RWPE2 (cell line): ENCODE results near the gene CCDC81.
"Not testable (repeated sequence)": the region's sequence is repeated elsewhere in the genome, so short reads cannot be mapped to it uniquely, and the experiment has no call there.

Source experiments
- ATAC-seq: fragments of 200-7000 bp; cut with Tn5 transposase; 3 replicates; pipeline ENCODE4 v1.9.1; 2021; ENCODE audit warnings: low read depth
- DNase-seq: peaks from one replicate; pipeline ENCODE4 v3.0.0-alpha.2; 2020; ENCODE audit warnings: low spot score
- H3K27ac ChIP-seq: fragments of 450-650 bp; 2 replicates; pipeline ENCODE4 v1.5.1; 2017; ENCODE audit warnings: mild to moderate bottlenecking; ENCODE audit not compliant: poor library complexity, severe bottlenecking
- H3K27me3 ChIP-seq: fragments of 250-450 bp; sonication (Bioruptor Pico); 2 replicates; pipeline ENCODE4 v1.5.1; 2021; ENCODE audit warnings: mild to moderate bottlenecking, moderate library complexity; ENCODE audit not compliant: insufficient read depth, poor library complexity, severe bottlenecking
- H3K36me3 ChIP-seq: fragments of 250-450 bp; sonication (Bioruptor Pico); 2 replicates; pipeline ENCODE4 v1.5.1; 2020; ENCODE audit warnings: low read depth, mild to moderate bottlenecking, moderate library complexity
- H3K4me1 ChIP-seq: fragments of 250-450 bp; sonication (Bioruptor Pico); 2 replicates; pipeline ENCODE4 v1.5.1; 2021; ENCODE audit warnings: mild to moderate bottlenecking, moderate library complexity; ENCODE audit not compliant: insufficient read depth, poor library complexity, severe bottlenecking
- H3K4me3 ChIP-seq: fragments of 250-450 bp; sonication (Bioruptor Pico); 2 replicates; pipeline ENCODE4 v1.5.1; 2021; ENCODE audit warnings: mild to moderate bottlenecking, moderate library complexity; ENCODE audit not compliant: severe bottlenecking
- H3K9me3 ChIP-seq: fragments of 250-450 bp; sonication (Bioruptor Pico); 2 replicates; pipeline ENCODE4 v1.5.1; 2021; ENCODE audit warnings: mild to moderate bottlenecking, moderate library complexity; ENCODE audit not compliant: severe bottlenecking
- CTCF ChIP-seq: fragments of 450-650 bp; IDR thresholded peaks from one replicate; pipeline ENCODE4 v1.5.1; 2017; ENCODE audit warnings: mild to moderate bottlenecking, moderate library complexity; ENCODE audit not compliant: poor library complexity, severe bottlenecking

Gene CCDC81

GRCh38 chr11:86418106-86418505 is 43.4 kb downstream of the CCDC81 start:
- no peaks in the 10 kb centered on the region for H3K27me3 ChIP-seq
- TF ChIP-seq CTCF, result no peak
- H3K4me1 ChIP-seq, result peaks cover 5% of the 10 kb centered on the region
- ATAC-seq, result no peak
- H3K4me3 ChIP-seq, result no peak overlapping the region
- H3K27ac ChIP-seq, result no peak overlapping the region
- H3K9me3 ChIP-seq, result no peaks in the 10 kb centered on the region
- H3K36me3 ChIP-seq, result no peaks in the 10 kb centered on the region
- DNase-seq, result no peak

- Histone ChIP-seq H3K9me3 (no peaks in the 10 kb centered on the region), H3K36me3 (no peaks in the 10 kb centered on the region), H3K4me1 (peaks cover 5% of the 10 kb centered on the region), H3K27ac (no peak overlapping the region), H3K27me3 (no peaks in the 10 kb centered on the region), H3K4me3 (no peak overlapping the region)
- ATAC-seq (no peak), DNase-seq (no peak)
- TF ChIP-seq CTCF, result no peak
Observed at GRCh38 chr11:86418513-86418912, 43.8 kb downstream of the CCDC81 start.

- H3K36me3 ChIP-seq, result no peaks in the 10 kb centered on the region
- TF ChIP-seq CTCF, result peak; percentile 50
- ATAC-seq, result peak; percentile 76; the same call in 2 of the 3 replicates
Observed at GRCh38 chr11:86418917-86419316, 44.2 kb downstream of the CCDC81 start.

GRCh38 chr11:86421946-86422345 is 47.3 kb downstream of the CCDC81 start:
- DNase-seq, result no peak
- ATAC-seq, result no peak
- TF ChIP-seq CTCF, result no peak

More at GRCh38 chr11:86418917-86419316, 44.2 kb downstream of the CCDC81 start:
- DNase-seq, result no peak
- Histone ChIP-seq H3K9me3 (no peaks in the 10 kb centered on the region), H3K4me3 (no peak overlapping the region), H3K4me1 (peaks cover 3% of the 10 kb centered on the region), H3K27me3 (no peaks in the 10 kb centered on the region), H3K27ac (no peak overlapping the region)

GRCh38 chr11:86422371-86422770 is 47.7 kb downstream of the CCDC81 start:
- Histone ChIP-seq H3K36me3 (no peaks in the 10 kb centered on the region), H3K4me3 (no peak overlapping the region), H3K9me3 (no peaks in the 10 kb centered on the region), H3K27ac (no peak overlapping the region), H3K4me1 (no peaks in the 10 kb centered on the region), H3K27me3 (no peaks in the 10 kb centered on the region)
- DNase-seq (no peak), ATAC-seq (no peak)
- no peak for TF ChIP-seq CTCF

More at GRCh38 chr11:86421946-86422345, 47.3 kb downstream of the CCDC81 start:
- H3K4me3 ChIP-seq, result no peak overlapping the region
- H3K9me3 ChIP-seq, result no peaks in the 10 kb centered on the region
- no peaks in the 10 kb centered on the region for H3K36me3 ChIP-seq
- H3K27me3 ChIP-seq, result no peaks in the 10 kb centered on the region
- H3K27ac ChIP-seq, result no peak overlapping the region
- no peaks in the 10 kb centered on the region for H3K4me1 ChIP-seq

GRCh38 chr11:86423488-86423887 is 48.8 kb downstream of the CCDC81 start:
- not testable (repeated sequence) for H3K4me3 ChIP-seq, ATAC-seq, H3K9me3 ChIP-seq, DNase-seq, H3K36me3 ChIP-seq, H3K4me1 ChIP-seq, H3K27me3 ChIP-seq, H3K27ac ChIP-seq
